Germinal center (tissue), 1 donor: Measurements from ENCODE around the gene TMEM92.
"Not testable (repeated sequence)": the region's sequence is repeated elsewhere in the genome, so short reads cannot be mapped to it uniquely, and the experiment has no call there.

Source experiments
- DNase-seq: peaks from one replicate; pipeline ENCODE4 v3.0.0; 2012; ENCODE audit warnings: mixed read lengths, low spot score

TMEM92 gene

GRCh38 chr17:50262001-50262794 lies 12.1 kb upstream of the TMEM92 start:
- no peak for DNase-seq

- DNase-seq = no peak
Measured at GRCh38 chr17:50263331-50264262, 10.7 kb upstream of the TMEM92 start.

GRCh38 chr17:50264263-50265113 lies 9.8 kb upstream of the TMEM92 start:
- no peak for DNase-seq

- DNase-seq = no peak
Measured at GRCh38 chr17:50265212-50265611, 9.1 kb upstream of the TMEM92 start.

GRCh38 chr17:50265690-50266315 lies 8.5 kb upstream of the TMEM92 start:
- DNase-seq = no peak

- no peak for DNase-seq
Measured at GRCh38 chr17:50266384-50267073, 7.7 kb upstream of the TMEM92 start.

GRCh38 chr17:50267074-50267841 lies 7.0 kb upstream of the TMEM92 start:
- no peak for DNase-seq

GRCh38 chr17:50268026-50268425 lies 6.2 kb upstream of the TMEM92 start:
- no peak for DNase-seq

GRCh38 chr17:50268743-50269275 lies 5.5 kb upstream of the TMEM92 start:
- DNase-seq = no peak

GRCh38 chr17:50269477-50270434 lies 4.5 kb upstream of the TMEM92 start:
- peak; percentile 63 for DNase-seq

GRCh38 chr17:50270435-50271362 lies 3.6 kb upstream of the TMEM92 start:
- no peak for DNase-seq

- DNase-seq = not testable (repeated sequence)
Measured at GRCh38 chr17:50271363-50271750, 2.9 kb upstream of the TMEM92 start.

- DNase-seq = no peak
Measured at GRCh38 chr17:50272246-50272645, 2.0 kb upstream of the TMEM92 start.

GRCh38 chr17:50272711-50273653 lies 1.3 kb upstream of the TMEM92 start:
- peak; percentile 71 for DNase-seq

GRCh38 chr17:50273654-50274040 lies 619 bp upstream of the TMEM92 start:
- no peak for DNase-seq

GRCh38 chr17:50274897-50275221 lies 593 bp downstream of the TMEM92 start:
- no peak for DNase-seq

GRCh38 chr17:50275279-50275678 lies 1.0 kb downstream of the TMEM92 start:
- no peak for DNase-seq
